Left lobe of liver (tissue), 2 donors: ENCODE measurements around the gene JKAMP. TPM values are rescaled to one million over a fixed set of nuclear protein-coding genes. Genes with fewer than 3 reads are reported as not detected.
"Not testable (repeated sequence)": the region's sequence is repeated elsewhere in the genome, so short reads cannot be mapped to it uniquely, and the experiment has no call there.

Experiments used
- ATAC-seq: fragments of 200-7000 bp; cut with Tn5 transposase; one replicate; pipeline ENCODE4 v1.9.1; 2020; ENCODE audit warnings: mild to moderate bottlenecking, moderate library complexity
- DNase-seq: peaks from one replicate; pipeline ENCODE4 v3.0.0-alpha.2; 2020; ENCODE audit warnings: low spot score
- total RNA-seq: library from RNA; stranded (reverse); gene quantifications from one replicate; pipeline ENCODE4 v1.2.1, GENCODE V29; 2021
- donor health status: DM: no; HTN: no; CAD: no; lungs with moderate emphysema.
- donor health status: DM: no; HTN: yes; CAD: no.

The JKAMP gene
- 15.2 TPM for total RNA-seq

GRCh38 chr14:59483819-59484638 is at the start of gene JKAMP, which contains the start of gene L3HYPDH:
Gene JKAMP (plus strand): TSS chr14:59484517. CDS start chr14:59484590, 73 bp downstream.
Gene L3HYPDH (minus strand): TSS chr14:59484408. CDS start chr14:59484316, 92 bp downstream.
- peak; percentile 97 for DNase-seq
- ATAC-seq, result peak; percentile 92

GRCh38 chr14:59435101-59435500 is 49.2 kb upstream of the JKAMP start:
- no peak for ATAC-seq
- no peak for DNase-seq

- ATAC-seq (no peak), DNase-seq (no peak)
Observed at GRCh38 chr14:59435987-59436386, 48.3 kb upstream of the JKAMP start.

- ATAC-seq, result no peak
- DNase-seq, result no peak
Observed at GRCh38 chr14:59438195-59438647, 46.1 kb upstream of the JKAMP start.

- DNase-seq, result no peak
- no peak for ATAC-seq
Observed at GRCh38 chr14:59439256-59439965, 44.9 kb upstream of the JKAMP start.

- not testable (repeated sequence) for DNase-seq, ATAC-seq
Observed at GRCh38 chr14:59448673-59449072, 35.6 kb upstream of the JKAMP start.

- no peak for ATAC-seq
Observed at GRCh38 chr14:59450716-59451115, 33.6 kb upstream of the JKAMP start.

GRCh38 chr14:59451849-59452248 is 32.5 kb upstream of the JKAMP start:
- no peak for DNase-seq
- no peak for ATAC-seq

More at GRCh38 chr14:59450716-59451115, 33.6 kb upstream of the JKAMP start:
- no peak for DNase-seq

GRCh38 chr14:59454139-59454538 is 30.2 kb upstream of the JKAMP start:
- ATAC-seq (no peak), DNase-seq (no peak)

GRCh38 chr14:59455411-59455810 is 28.9 kb upstream of the JKAMP start:
- ATAC-seq (no peak), DNase-seq (no peak)

- ATAC-seq, result no peak
Observed at GRCh38 chr14:59458486-59458885, 25.8 kb upstream of the JKAMP start.

GRCh38 chr14:59460378-59460777 is 23.9 kb upstream of the JKAMP start:
- ATAC-seq (no peak), DNase-seq (no peak)

More at GRCh38 chr14:59458486-59458885, 25.8 kb upstream of the JKAMP start:
- DNase-seq, result no peak

GRCh38 chr14:59461891-59462290 is 22.4 kb upstream of the JKAMP start:
- DNase-seq, result no peak

GRCh38 chr14:59463787-59464485 is 20.4 kb upstream of the JKAMP start:
- DNase-seq (peak; percentile 48), ATAC-seq (no peak)

More at GRCh38 chr14:59461891-59462290, 22.4 kb upstream of the JKAMP start:
- no peak for ATAC-seq

GRCh38 chr14:59464486-59465315 is 19.6 kb upstream of the JKAMP start:
- DNase-seq (peak; percentile 52), ATAC-seq (peak; percentile 81)

GRCh38 chr14:59465316-59466135 is 18.8 kb upstream of the JKAMP start, which contains the start of gene GPR135:
Gene GPR135 (minus strand): TSS chr14:59465380. CDS start chr14:59465226, 154 bp downstream.
- ATAC-seq, result peak; percentile 82
- peak; percentile 79 for DNase-seq

- DNase-seq, result no peak
- no peak for ATAC-seq
Observed at GRCh38 chr14:59474172-59474571, 10.1 kb upstream of the JKAMP start.

- ATAC-seq (no peak), DNase-seq (no peak)
Observed at GRCh38 chr14:59475709-59476108, 8.6 kb upstream of the JKAMP start.

GRCh38 chr14:59478540-59478939 is 5.8 kb upstream of the JKAMP start:
- no peak for ATAC-seq
- no peak for DNase-seq
